Parathyroid adenoma (tissue), 2 donors: ENCODE results near the gene AP5Z1.

Experiments used
- H2AFZ ChIP-seq: fragments of 300-600 bp; sonication (generic); one replicate; pipeline ENCODE4 v1.7.0; 2017; ENCODE audit warnings: antibody characterized with exemption, mild to moderate bottlenecking
- H3K27ac ChIP-seq: fragments of 300-600 bp; sonication (generic); one replicate; pipeline ENCODE4 v1.7.0; 2017
- H3K27me3 ChIP-seq: fragments of 300-600 bp; sonication (generic); one replicate; pipeline ENCODE4 v1.7.0; 2017; ENCODE audit warnings: low read length; ENCODE audit not compliant: control insufficient read depth, insufficient read depth
- H3K36me3 ChIP-seq: fragments of 300-600 bp; sonication (generic); one replicate; pipeline ENCODE4 v1.7.0; 2017; ENCODE audit warnings: low read length; ENCODE audit not compliant: control insufficient read depth, insufficient read depth
- H3K4me1 ChIP-seq: fragments of 300-600 bp; sonication (generic); one replicate; pipeline ENCODE4 v1.7.0; 2017; ENCODE audit warnings: control low read depth
- H3K4me2 ChIP-seq: fragments of 300-600 bp; sonication (generic); one replicate; pipeline ENCODE4 v1.7.0; 2017; ENCODE audit warnings: low read length
- H3K4me3 ChIP-seq: fragments of 300-600 bp; sonication (generic); one replicate; pipeline ENCODE4 v1.7.0; 2017; ENCODE audit warnings: low read depth, low read length
- H3K79me2 ChIP-seq: fragments of 300-600 bp; sonication (generic); one replicate; pipeline ENCODE4 v1.7.0; 2017; ENCODE audit warnings: control low read depth
- H3K9ac ChIP-seq: fragments of 300-600 bp; sonication (generic); one replicate; pipeline ENCODE4 v1.7.0; 2017; ENCODE audit warnings: mild to moderate bottlenecking
- H3K9me3 ChIP-seq: fragments of 300-600 bp; sonication (generic); one replicate; pipeline ENCODE4 v1.7.0; 2017; ENCODE audit warnings: low read length; ENCODE audit not compliant: control insufficient read depth
- CTCF ChIP-seq: fragments of 300-600 bp; sonication (generic); IDR thresholded peaks from one replicate; pipeline ENCODE4 v1.7.0; 2017; ENCODE audit warnings: antibody characterized with exemption, mild to moderate bottlenecking
- donor health status: primary hyperparathyroidism.

Gene AP5Z1

DNA sequence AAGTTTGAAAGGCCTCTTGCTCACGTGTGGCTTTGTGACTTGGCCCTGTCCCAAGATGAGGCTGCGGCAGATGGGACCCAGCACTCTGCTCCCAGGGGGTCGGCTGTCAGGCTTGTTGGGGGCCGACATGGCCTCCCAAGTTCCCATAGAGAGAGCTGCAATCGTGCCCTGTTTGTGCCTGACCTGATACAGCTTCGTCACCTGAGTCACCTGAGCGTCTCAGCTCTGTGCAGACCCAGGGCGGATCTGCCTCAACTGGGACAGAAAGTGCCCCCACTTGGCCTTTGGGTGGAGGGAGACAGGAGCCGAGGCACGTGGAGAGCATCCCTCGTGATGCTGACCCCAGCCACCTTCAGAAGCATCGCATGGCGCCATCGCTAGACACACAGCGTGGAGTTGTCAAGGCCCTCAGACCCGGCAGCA is 64.7 kb downstream of the AP5Z1 start:
- H3K4me2 ChIP-seq: no peak overlapping the region
- no peak overlapping the region for H3K27ac ChIP-seq
- H3K9ac ChIP-seq: no peak overlapping the region
- no peaks in the 10 kb centered on the region for H3K27me3 ChIP-seq
- no peaks in the 10 kb centered on the region for H3K9me3 ChIP-seq
- H3K79me2 ChIP-seq: no peaks in the 10 kb centered on the region
- H2AFZ ChIP-seq: no peak overlapping the region
- no peaks in the 10 kb centered on the region for H3K36me3 ChIP-seq
- TF ChIP-seq CTCF: no peak
- no peaks in the 10 kb centered on the region for H3K4me1 ChIP-seq
- no peak overlapping the region for H3K4me3 ChIP-seq
